HG02623 (cell line): ENCODE measurements around the gene SLC43A1.

Source experiments
- ATAC-seq: cut with Tn5 transposase; IDR thresholded peaks from one replicate; pipeline ENCODE4 v1.9.1; 2021; ENCODE audit warnings: moderate library complexity; ENCODE audit not compliant: unreplicated experiment

SLC43A1 gene

GRCh38 chr11:57530215-57530595 lies 14.7 kb upstream of the SLC43A1 start:
- ATAC-seq, result no peak

- ATAC-seq, result no peak
These were observed 13.5 kb upstream of the SLC43A1 start for GRCh38 chr11:57529012-57529411.

GRCh38 chr11:57527056-57527631 lies 11.6 kb upstream of the SLC43A1 start:
- ATAC-seq, result no peak

- no peak for ATAC-seq
These were observed 7.9 kb upstream of the SLC43A1 start for GRCh38 chr11:57523419-57523818.

- ATAC-seq, result no peak
These were observed 5.6 kb upstream of the SLC43A1 start for GRCh38 chr11:57521116-57521515.

GRCh38 chr11:57516061-57516443 lies 550 bp upstream of the SLC43A1 start:
- ATAC-seq, result no peak

GRCh38 chr11:57514538-57515331 lies 767 bp downstream of the SLC43A1 start:
- ATAC-seq, result peak; percentile 41

- peak; percentile 26 for ATAC-seq
These were observed 1.5 kb downstream of the SLC43A1 start for GRCh38 chr11:57513911-57514537.

- no peak for ATAC-seq
These were observed 2.1 kb downstream of the SLC43A1 start for GRCh38 chr11:57513452-57513795.

GRCh38 chr11:57512646-57513451 lies 2.7 kb downstream of the SLC43A1 start:
- ATAC-seq, result no peak

GRCh38 chr11:57511741-57512430 lies 3.6 kb downstream of the SLC43A1 start:
- no peak for ATAC-seq

GRCh38 chr11:57508341-57509170 lies 6.9 kb downstream of the SLC43A1 start:
- ATAC-seq, result no peak

- ATAC-seq, result no peak
These were observed 9.0 kb downstream of the SLC43A1 start for GRCh38 chr11:57506522-57506921.

GRCh38 chr11:57504511-57504910 lies 11.0 kb downstream of the SLC43A1 start:
- no peak for ATAC-seq

GRCh38 chr11:57502870-57503269 lies 12.6 kb downstream of the SLC43A1 start:
- ATAC-seq, result no peak

GRCh38 chr11:57502376-57502775 lies 13.1 kb downstream of the SLC43A1 start:
- ATAC-seq, result no peak

- no peak for ATAC-seq
These were observed 13.5 kb downstream of the SLC43A1 start for GRCh38 chr11:57501953-57502352.

- no peak for ATAC-seq
These were observed 14.6 kb downstream of the SLC43A1 start for GRCh38 chr11:57500926-57501325.

GRCh38 chr11:57500515-57500914 lies 15.0 kb downstream of the SLC43A1 start:
- no peak for ATAC-seq

GRCh38 chr11:57499983-57500461 lies 15.5 kb downstream of the SLC43A1 start:
- ATAC-seq, result no peak
